Osteocyte (in vitro differentiated cells): ENCODE results near the gene VSIG2. TPM values are rescaled to one million over a fixed set of nuclear protein-coding genes. Genes with fewer than 3 reads are reported as not detected.

Experiments used
- DNase-seq: peaks from one replicate; pipeline ENCODE4 v3.0.0; 2021; ENCODE audit warnings: mixed read lengths; ENCODE audit not compliant: unreplicated experiment; ENCODE audit errors: extremely low spot score
- H3K27ac Mint-ChIP-seq: one replicate; pipeline ENCODE4 v1.8.0; 2021; ENCODE audit warnings: mild to moderate bottlenecking, mixed read lengths; ENCODE audit not compliant: unreplicated experiment
- H3K27me3 Mint-ChIP-seq: one replicate; pipeline ENCODE4 v1.8.0; 2021; ENCODE audit warnings: mixed read lengths; ENCODE audit not compliant: unreplicated experiment
- H3K36me3 Mint-ChIP-seq: one replicate; pipeline ENCODE4 v1.8.0; 2021; ENCODE audit warnings: mixed read lengths; ENCODE audit not compliant: unreplicated experiment
- H3K4me1 Mint-ChIP-seq: one replicate; pipeline ENCODE4 v1.8.0; 2021; ENCODE audit warnings: mixed read lengths; ENCODE audit not compliant: unreplicated experiment
- H3K4me3 Mint-ChIP-seq: one replicate; pipeline ENCODE4 v1.8.0; 2021; ENCODE audit warnings: mild to moderate bottlenecking, moderate library complexity, mixed read lengths; ENCODE audit not compliant: unreplicated experiment
- H3K9me3 Mint-ChIP-seq: one replicate; pipeline ENCODE4 v1.8.0; 2021; ENCODE audit warnings: mixed read lengths; ENCODE audit not compliant: unreplicated experiment
- CTCF ChIP-seq: fragments of 200-600 bp; sonication (generic); IDR thresholded peaks from 2 replicates; pipeline ENCODE4 v1.5.0; 2021; ENCODE audit warnings: antibody characterized with exemption, mild to moderate bottlenecking, moderate library complexity
- long read RNA-seq: library from polyadenylated mRNA; unstranded; transcript quantifications from one replicate; pipeline ENCODE4 v2.0.0, GENCODE V29; 2021
- total RNA-seq: library from RNA; stranded (reverse); gene quantifications from 2 replicates; pipeline ENCODE4 v1.2.1, GENCODE V29; 2021

VSIG2 gene
- total RNA-seq: 0.30 TPM in 1 of 2 replicates, not detected in the other
- long read RNA-seq: 0 reads

DNA sequence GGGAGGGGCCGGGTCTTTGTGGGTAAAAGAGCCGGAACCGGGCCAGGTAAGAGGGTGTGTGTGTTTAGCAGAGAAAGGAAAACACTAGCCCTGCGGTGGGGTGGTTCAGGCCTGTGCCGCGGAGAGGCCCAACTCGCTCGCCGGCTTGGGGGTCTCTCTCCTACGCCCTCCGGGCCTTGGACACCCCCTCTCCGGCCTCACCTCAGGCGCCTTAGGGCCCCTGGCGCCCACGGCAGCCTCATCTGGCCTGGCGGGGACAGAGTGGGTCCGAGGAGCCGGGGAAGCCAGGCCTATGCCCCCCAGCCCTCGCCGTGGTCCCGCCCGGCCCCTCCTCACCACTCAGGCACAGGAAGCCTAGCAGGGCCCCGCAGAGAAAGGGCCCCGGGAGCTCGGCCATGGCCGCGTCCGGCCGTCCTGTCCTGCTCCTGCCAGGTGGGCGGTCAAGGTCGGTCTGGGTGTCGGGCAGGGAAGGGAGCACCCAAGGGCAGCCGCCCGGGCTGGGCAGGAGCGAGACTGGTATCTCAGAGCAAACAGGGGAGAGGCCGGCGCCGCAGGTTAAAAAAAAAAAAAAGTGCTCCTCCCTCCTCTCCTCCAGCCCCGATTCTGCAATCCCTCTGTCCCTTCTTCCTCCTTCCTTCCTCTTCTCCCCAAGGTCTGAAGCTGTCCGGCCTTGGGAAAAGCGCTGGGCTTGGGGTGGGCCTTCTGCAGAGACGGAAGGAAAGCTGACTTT lies at the start of gene VSIG2:
Gene VSIG2 (minus strand): TSS at position 515 of the 730 bp plus-strand sequence. CDS start 118 bp downstream, at position 397.
- peaks cover 8% of the 10 kb centered on the region for H3K4me1 Mint-ChIP-seq
- H3K27ac Mint-ChIP-seq: no peak within 1 kb of the TSS
- H3K9me3 Mint-ChIP-seq: no peaks in the 10 kb centered on the region
- H3K36me3 Mint-ChIP-seq: no peaks in the 10 kb centered on the region
- H3K27me3 Mint-ChIP-seq: peaks cover 14% of the 10 kb centered on the region
- no peak for TF ChIP-seq CTCF
- no peak for DNase-seq
- no peak within 1 kb of the TSS for H3K4me3 Mint-ChIP-seq

DNA sequence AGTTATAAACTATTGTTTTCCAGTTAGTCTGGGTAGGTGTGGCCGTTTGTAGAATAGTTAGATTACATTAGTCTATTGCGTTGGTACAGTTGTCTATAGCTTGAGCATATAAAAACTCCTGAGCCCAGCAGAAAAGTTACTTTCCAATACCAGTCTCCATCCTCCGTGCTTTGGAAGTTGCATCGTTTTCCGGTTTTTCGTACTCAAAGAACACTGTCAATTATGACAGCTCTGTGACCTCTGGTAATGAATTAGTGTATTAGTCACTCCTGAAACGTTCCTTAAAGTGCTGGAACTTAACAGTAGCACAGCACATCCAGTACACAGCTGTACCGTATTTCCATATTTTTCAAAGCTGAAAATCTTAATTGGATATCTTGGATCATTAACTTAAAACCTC lies 49.0 kb upstream of the VSIG2 start:
- no peak for TF ChIP-seq CTCF
- H3K36me3 Mint-ChIP-seq: no peaks in the 10 kb centered on the region
- no peaks in the 10 kb centered on the region for H3K9me3 Mint-ChIP-seq
- peak overlapping the region; percentile 91 for H3K4me3 Mint-ChIP-seq
- H3K27ac Mint-ChIP-seq: peak overlapping the region; percentile 98
- DNase-seq: no peak
- peaks cover 27% of the 10 kb centered on the region for H3K4me1 Mint-ChIP-seq
- H3K27me3 Mint-ChIP-seq: no peaks in the 10 kb centered on the region

- Mint-ChIP-seq H3K36me3 (no peaks in the 10 kb centered on the region), H3K27me3 (no peaks in the 10 kb centered on the region), H3K4me1 (peaks cover 27% of the 10 kb centered on the region), H3K9me3 (no peaks in the 10 kb centered on the region), H3K27ac (peak within 1 kb of the TSS; percentile 98), H3K4me3 (peak within 1 kb of the TSS; percentile 91)
- no peak for TF ChIP-seq CTCF
- DNase-seq: peak; percentile 92
Observed at GRCh38 chr11:124800226-124800929, 48.3 kb upstream of the VSIG2 start, which contains the start of gene MSANTD2. TSS of gene MSANTD2 (minus strand) at chr11:124800406. CDS start at chr11:124800380, 26 bp downstream.

DNA sequence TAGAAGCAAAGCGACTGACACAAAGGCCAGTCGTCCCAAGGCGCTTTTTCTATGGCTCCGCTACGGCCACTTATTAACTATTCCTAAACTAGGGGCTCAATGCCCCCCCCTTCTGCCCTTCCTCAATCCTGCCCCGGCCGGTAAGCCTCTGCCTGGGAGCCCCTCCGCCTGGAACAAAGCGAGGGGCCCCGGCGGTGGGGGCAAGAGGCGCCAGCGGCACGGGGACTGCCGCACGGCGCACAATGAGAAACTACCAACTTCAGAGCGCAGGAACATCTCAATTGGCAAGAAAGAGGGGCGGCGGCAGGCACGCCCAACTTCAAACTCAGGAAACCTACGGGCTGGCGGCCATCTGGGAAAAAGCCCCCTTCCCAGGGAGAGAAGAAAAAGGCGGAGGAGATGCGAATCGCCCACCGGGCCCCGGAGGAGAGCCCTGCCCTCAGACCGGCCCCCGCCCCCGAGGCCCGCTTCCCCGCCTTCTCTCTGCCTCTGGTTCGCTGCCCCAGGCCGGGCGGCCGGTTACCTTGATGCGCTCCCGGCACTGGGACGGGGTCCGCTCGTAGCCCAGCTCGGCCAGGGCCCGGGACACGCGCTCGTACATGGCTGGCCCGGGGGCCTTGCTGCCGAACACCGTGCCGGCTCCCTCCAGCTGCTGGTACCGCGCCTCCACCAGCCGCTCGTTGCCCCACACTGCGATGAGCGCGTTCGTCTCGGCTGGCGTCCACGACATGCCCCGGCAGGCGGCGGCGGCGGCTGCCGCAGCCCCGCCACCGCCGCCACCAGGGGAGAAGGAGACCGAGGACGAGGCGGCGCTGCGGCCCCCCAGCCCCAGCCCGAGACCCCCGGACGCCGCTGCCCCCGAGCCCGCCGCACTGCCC lies 47.5 kb upstream of the VSIG2 start:
- peak; percentile 86 for DNase-seq
- peak overlapping the region; percentile 98 for H3K27ac Mint-ChIP-seq
- H3K36me3 Mint-ChIP-seq: no peaks in the 10 kb centered on the region
- no peaks in the 10 kb centered on the region for H3K27me3 Mint-ChIP-seq
- H3K4me1 Mint-ChIP-seq: peaks cover 27% of the 10 kb centered on the region
- peak overlapping the region; percentile 91 for H3K4me3 Mint-ChIP-seq
- TF ChIP-seq CTCF: peak; percentile 20
- H3K9me3 Mint-ChIP-seq: no peaks in the 10 kb centered on the region
